Activated T-cell treated with anti-CD3 and anti-CD28 coated beads, Interleukin-2, amount 50 U/mL, for 48 hours (primary cell): ENCODE measurements around the gene MREG.
"Not testable (repeated sequence)": the region's sequence is repeated elsewhere in the genome, so short reads cannot be mapped to it uniquely, and the experiment has no call there.

Experiments used
- DNase-seq, 2 experiments: peaks; one replicate each; pipeline ENCODE4 v3.0.0-alpha.2; 2020

The MREG gene

GRCh38 chr2:215984661-215985060, 28.7 kb downstream of the MREG start:
- no peak for DNase-seq

- no peak for DNase-seq
Measured at GRCh38 chr2:215983581-215984351, 29.6 kb downstream of the MREG start.

GRCh38 chr2:215982465-215982875, 30.9 kb downstream of the MREG start:
- DNase-seq, result peak; percentile 42 to 56

DNA sequence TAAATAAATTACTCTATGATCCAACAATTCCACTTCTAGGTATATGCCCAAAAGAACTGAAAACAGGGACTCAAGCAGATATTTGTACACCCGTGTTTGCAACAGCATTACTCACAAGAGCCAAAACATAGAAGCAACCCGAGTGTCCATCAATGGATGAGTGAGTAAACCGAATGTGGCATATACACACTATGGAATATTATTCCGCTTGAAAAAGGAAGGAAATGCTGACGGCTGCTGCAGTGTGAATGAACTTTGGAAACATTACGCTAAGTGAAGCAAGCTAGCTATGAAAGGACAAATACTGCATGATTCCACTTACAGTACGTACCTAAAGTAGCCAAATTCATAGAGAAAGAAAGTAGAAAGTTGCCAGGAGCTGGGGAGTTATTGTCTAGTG, 32.2 kb downstream of the MREG start:
- no peak for DNase-seq

GRCh38 chr2:215979620-215980019, 33.7 kb downstream of the MREG start:
- DNase-seq, result no peak

- no peak for DNase-seq
Measured at GRCh38 chr2:215974700-215975429, 38.5 kb downstream of the MREG start.

- DNase-seq, result no peak
Measured at GRCh38 chr2:215973954-215974699, 39.2 kb downstream of the MREG start.

GRCh38 chr2:215973145-215973792, 40.1 kb downstream of the MREG start:
- DNase-seq, result no peak

DNA sequence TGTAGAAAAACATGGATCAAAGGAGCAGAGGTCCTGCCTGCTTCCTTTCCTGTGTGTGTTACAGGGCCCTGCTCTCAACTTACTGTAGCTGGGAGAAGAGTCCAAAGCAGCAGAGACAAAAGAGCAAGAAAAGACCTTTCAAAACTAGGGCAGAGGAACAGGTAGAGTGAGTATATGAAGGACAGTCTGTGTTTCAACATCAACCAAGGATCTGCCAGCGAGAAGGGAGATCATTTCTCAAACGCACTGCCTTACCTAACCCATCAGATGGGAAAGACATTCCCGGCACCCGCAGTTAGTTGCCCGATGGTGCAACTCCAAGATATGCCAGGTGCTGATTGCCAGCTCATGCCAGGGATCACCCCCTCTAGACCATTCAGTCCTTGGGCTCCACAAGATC, 41.7 kb downstream of the MREG start:
- DNase-seq, result no peak

DNA sequence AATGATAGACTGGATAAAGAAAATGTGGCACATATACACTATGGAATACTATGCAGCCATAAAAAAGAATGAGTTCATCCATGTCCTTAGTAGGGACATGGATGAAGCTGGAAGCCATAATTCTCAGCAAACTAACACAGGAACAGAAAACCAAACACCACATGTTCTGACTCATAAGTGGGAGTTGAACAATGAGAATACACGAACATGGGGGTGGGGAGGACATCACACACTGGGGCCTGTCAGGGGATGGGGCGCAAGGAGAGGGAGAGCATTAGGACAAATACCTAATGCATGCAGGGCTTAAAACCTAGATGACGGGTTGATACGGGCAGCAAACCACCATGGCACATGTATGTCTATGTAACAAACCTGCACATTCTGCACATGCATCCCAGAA, 42.5 kb downstream of the MREG start:
- DNase-seq, result peak in 1 of 2 experiments; percentile 28

DNA sequence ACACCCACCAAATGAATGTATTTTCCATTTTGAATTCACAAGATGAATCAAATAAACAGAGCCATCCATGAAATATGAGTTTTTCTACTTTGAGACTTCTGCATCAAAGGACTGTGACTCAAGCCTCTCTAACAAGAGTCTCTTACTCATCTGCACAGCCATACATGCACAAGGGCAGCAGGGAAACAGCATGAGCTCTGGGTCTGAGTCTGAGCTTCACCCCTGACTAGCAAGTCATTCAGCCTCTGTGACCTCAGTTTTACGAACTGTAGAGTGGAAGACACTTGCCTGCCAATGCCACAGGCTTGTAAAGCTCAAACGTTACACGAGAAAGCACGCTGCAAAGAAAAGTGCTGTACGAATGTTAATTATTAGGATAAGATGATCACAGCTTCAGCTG, 42.9 kb downstream of the MREG start:
- peak; percentile 31 to 52 for DNase-seq

- no peak for DNase-seq
Measured at GRCh38 chr2:215969131-215969841, 44.1 kb downstream of the MREG start.

GRCh38 chr2:215968499-215968898, 44.9 kb downstream of the MREG start:
- no peak for DNase-seq

DNA sequence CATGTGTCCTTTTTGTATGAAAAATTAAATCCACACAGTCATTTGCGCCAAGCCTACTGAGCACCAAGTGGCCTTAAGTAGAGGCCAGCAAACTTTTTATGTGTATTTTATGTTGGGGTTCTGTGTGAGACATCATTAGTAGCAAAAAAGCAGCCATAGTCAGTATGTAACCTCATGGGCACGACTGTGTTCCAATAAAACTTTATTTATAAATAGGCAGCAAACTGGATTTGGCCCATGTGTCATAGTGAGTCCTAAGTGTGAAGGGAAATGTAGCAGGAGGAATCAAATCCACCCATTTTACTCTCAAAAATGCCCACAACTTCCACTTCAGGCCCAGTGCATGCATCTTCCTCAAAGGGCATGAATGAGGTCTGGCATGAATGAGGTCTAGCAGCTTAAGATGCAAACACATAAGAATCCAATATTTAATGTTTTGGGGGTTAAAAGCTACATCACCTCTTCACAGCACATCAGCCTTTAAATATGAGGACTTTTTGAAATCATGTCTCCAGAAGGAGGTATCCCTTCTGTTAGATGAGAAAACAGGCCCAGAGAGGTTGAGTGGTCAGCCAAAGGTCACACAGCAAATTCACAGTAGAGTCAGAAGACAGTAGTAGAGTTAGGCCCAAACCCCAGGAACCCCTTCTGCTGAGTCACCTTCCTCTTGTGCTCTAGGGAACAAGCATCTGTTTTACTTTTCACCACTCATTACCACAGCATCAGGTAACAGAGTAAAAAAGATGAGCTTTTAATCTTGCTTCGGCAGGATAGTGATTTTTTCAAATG, 45.6 kb downstream of the MREG start:
- DNase-seq, result no peak

DNA sequence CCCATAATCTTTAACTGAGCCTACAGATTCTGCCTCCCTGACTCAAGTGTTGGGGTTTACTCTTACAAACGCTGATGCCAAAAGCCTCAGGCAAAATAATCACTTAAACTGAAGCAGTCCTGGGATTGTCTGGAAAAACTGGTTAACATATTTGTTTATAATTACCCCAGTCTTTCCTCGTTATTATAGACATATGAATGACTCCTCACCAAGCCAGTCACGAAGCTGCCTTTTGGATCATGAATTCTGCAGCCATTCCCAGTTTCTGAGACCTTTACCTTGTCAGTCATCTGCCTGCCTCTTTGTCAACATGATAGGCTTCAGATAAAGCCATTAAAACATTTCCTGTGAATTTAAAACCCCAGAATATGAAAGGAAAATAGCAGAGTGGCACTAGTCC, 46.4 kb downstream of the MREG start:
- no peak for DNase-seq

DNA sequence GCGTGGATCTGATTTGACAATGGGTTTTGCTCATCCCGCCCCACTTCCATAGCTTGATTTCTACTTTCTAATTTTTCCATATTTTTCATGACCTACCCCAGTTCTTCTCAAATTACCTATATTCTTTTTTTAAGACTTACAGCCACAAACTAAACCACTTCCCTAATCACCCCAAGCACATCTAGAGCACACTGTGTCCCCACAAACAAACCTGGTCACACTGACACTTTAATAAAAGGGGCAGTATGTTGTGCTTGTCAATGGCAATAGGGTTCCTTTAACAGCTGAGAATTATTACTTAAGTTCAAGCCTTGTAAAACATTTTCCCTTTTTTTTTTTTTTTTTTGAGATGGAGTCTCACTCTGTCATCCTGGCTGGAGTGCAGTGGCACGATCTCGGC, 47.1 kb downstream of the MREG start:
- DNase-seq, result no peak

GRCh38 chr2:215965532-215966165, 47.7 kb downstream of the MREG start:
- no peak for DNase-seq

DNA sequence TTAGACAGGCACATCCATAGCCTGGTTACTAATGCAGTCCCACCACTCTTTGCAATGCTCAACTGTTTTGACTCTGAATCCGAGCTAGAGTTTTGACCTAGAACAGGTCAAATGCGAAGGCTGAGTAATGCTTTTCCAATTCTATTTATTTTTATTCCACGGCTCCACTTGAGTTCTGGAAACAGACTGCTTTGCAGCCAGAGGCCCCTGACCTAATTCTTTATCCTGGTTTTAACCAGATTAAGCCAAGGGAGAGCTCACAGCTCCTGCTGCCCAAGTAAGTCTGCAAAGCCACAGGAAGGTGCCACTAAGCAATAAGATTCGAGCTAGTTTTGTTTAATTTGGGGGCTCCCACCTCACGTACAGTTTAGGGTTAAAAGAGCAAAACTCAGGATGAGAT, 51.4 kb downstream of the MREG start:
- no peak for DNase-seq

GRCh38 chr2:215958257-215958656, 55.1 kb downstream of the MREG start:
- DNase-seq, result no peak

- DNase-seq, result not testable (repeated sequence)
Measured at GRCh38 chr2:215957354-215958122, 55.8 kb downstream of the MREG start.
